Mucosa of stomach (tissue), 1 donor: ENCODE data around the gene IL4.

ENCODE experiments used
- H3K27me3 ChIP-seq: one replicate; pipeline ENCODE4 v1.7.0; 2013; ENCODE audit warnings: mild to moderate bottlenecking, low read length; ENCODE audit not compliant: control insufficient read depth, insufficient read depth
- H3K36me3 ChIP-seq: one replicate; pipeline ENCODE4 v1.7.0; 2013; ENCODE audit warnings: low read length; ENCODE audit not compliant: control insufficient read depth, insufficient read depth
- H3K4me1 ChIP-seq: one replicate; pipeline ENCODE4 v1.7.0; 2013; ENCODE audit warnings: mild to moderate bottlenecking, low read length; ENCODE audit not compliant: control insufficient read depth, insufficient read depth
- H3K4me3 ChIP-seq: one replicate; pipeline ENCODE4 v1.7.0; 2013; ENCODE audit warnings: low read length
- H3K9ac ChIP-seq: one replicate; pipeline ENCODE4 v1.7.0; 2013; ENCODE audit warnings: mild to moderate bottlenecking, low read length, moderate library complexity
- H3K9me3 ChIP-seq: one replicate; pipeline ENCODE4 v1.7.0; 2013; ENCODE audit warnings: mild to moderate bottlenecking, low read length, moderate library complexity; ENCODE audit not compliant: control insufficient read depth
- donor health status: Pancreatic carcinoma.

The IL4 gene

GRCh38 chr5:132669455-132669820 lies 4.4 kb upstream of the IL4 start:
- Histone ChIP-seq H3K9ac (no peak overlapping the region), H3K4me3 (no peak overlapping the region), H3K4me1 (peaks cover 19% of the 10 kb centered on the region), H3K9me3 (no peaks in the 10 kb centered on the region), H3K36me3 (no peaks in the 10 kb centered on the region), H3K27me3 (no peaks in the 10 kb centered on the region)

GRCh38 chr5:132669966-132670882 lies 3.6 kb upstream of the IL4 start:
- no peaks in the 10 kb centered on the region for H3K9me3 ChIP-seq
- no peak overlapping the region for H3K4me3 ChIP-seq
- H3K27me3 ChIP-seq: no peaks in the 10 kb centered on the region
- no peak overlapping the region for H3K9ac ChIP-seq
- H3K4me1 ChIP-seq: peaks cover 25% of the 10 kb centered on the region
- H3K36me3 ChIP-seq: no peaks in the 10 kb centered on the region

GRCh38 chr5:132671000-132671399 lies 2.8 kb upstream of the IL4 start:
- H3K4me1 ChIP-seq: peaks cover 25% of the 10 kb centered on the region
- no peak overlapping the region for H3K9ac ChIP-seq
- H3K4me3 ChIP-seq: no peak overlapping the region
- no peaks in the 10 kb centered on the region for H3K27me3 ChIP-seq
- H3K36me3 ChIP-seq: no peaks in the 10 kb centered on the region
- H3K9me3 ChIP-seq: no peaks in the 10 kb centered on the region

- Histone ChIP-seq H3K36me3 (no peaks in the 10 kb centered on the region), H3K9me3 (no peaks in the 10 kb centered on the region), H3K4me3 (no peak overlapping the region), H3K4me1 (peaks cover 32% of the 10 kb centered on the region), H3K27me3 (no peaks in the 10 kb centered on the region), H3K9ac (no peak overlapping the region)
Measured at GRCh38 chr5:132673488-132673887, 301 bp upstream of the IL4 start.

- Histone ChIP-seq H3K4me1 (peaks cover 36% of the 10 kb centered on the region), H3K9ac (no peak overlapping the region), H3K36me3 (no peaks in the 10 kb centered on the region), H3K4me3 (no peak overlapping the region), H3K27me3 (no peaks in the 10 kb centered on the region), H3K9me3 (no peaks in the 10 kb centered on the region)
Measured at GRCh38 chr5:132674671-132675506, 1.1 kb downstream of the IL4 start.

GRCh38 chr5:132675936-132676689 lies 2.3 kb downstream of the IL4 start:
- Histone ChIP-seq H3K9ac (no peak overlapping the region), H3K36me3 (no peaks in the 10 kb centered on the region), H3K4me3 (no peak overlapping the region), H3K4me1 (peaks cover 38% of the 10 kb centered on the region), H3K27me3 (no peaks in the 10 kb centered on the region), H3K9me3 (no peaks in the 10 kb centered on the region)

- Histone ChIP-seq H3K4me1 (peaks cover 38% of the 10 kb centered on the region), H3K36me3 (no peaks in the 10 kb centered on the region), H3K9me3 (no peaks in the 10 kb centered on the region), H3K4me3 (no peak overlapping the region), H3K9ac (no peak overlapping the region), H3K27me3 (no peaks in the 10 kb centered on the region)
Measured at GRCh38 chr5:132677191-132677590, 3.4 kb downstream of the IL4 start.

- no peak overlapping the region for H3K4me3 ChIP-seq
- peaks cover 38% of the 10 kb centered on the region for H3K4me1 ChIP-seq
- H3K9me3 ChIP-seq: no peaks in the 10 kb centered on the region
- no peaks in the 10 kb centered on the region for H3K27me3 ChIP-seq
- H3K9ac ChIP-seq: no peak overlapping the region
- no peaks in the 10 kb centered on the region for H3K36me3 ChIP-seq
Measured at GRCh38 chr5:132677682-132678400, 4.1 kb downstream of the IL4 start.

- no peaks in the 10 kb centered on the region for H3K9me3 ChIP-seq
- peaks cover 31% of the 10 kb centered on the region for H3K4me1 ChIP-seq
- H3K9ac ChIP-seq: no peak overlapping the region
- H3K4me3 ChIP-seq: no peak overlapping the region
- H3K36me3 ChIP-seq: no peaks in the 10 kb centered on the region
- H3K27me3 ChIP-seq: no peaks in the 10 kb centered on the region
Measured at GRCh38 chr5:132678735-132679134, 4.9 kb downstream of the IL4 start.

- Histone ChIP-seq H3K36me3 (no peaks in the 10 kb centered on the region), H3K4me3 (no peak overlapping the region), H3K9ac (no peak overlapping the region), H3K4me1 (peaks cover 29% of the 10 kb centered on the region), H3K27me3 (no peaks in the 10 kb centered on the region), H3K9me3 (no peaks in the 10 kb centered on the region)
Measured at GRCh38 chr5:132679166-132679565, 5.4 kb downstream of the IL4 start.

- Histone ChIP-seq H3K36me3 (no peaks in the 10 kb centered on the region), H3K4me3 (no peak overlapping the region), H3K27me3 (no peaks in the 10 kb centered on the region), H3K9me3 (no peaks in the 10 kb centered on the region), H3K4me1 (peaks cover 22% of the 10 kb centered on the region), H3K9ac (no peak overlapping the region)
Measured at GRCh38 chr5:132679717-132680380, 6.1 kb downstream of the IL4 start.
